IMR-90 (cell line): ENCODE data around the gene CEP76. TPM values are rescaled to one million over a fixed set of nuclear protein-coding genes. Genes with fewer than 3 reads are reported as not detected.
A peak's percentile ranks its signal among the peaks of the same experiment; 100 is the strongest.

ENCODE experiments used
- ATAC-seq: fragments of 200-7000 bp; cut with Tn5 transposase; 2 replicates; pipeline ENCODE4 v1.9.1; 2020; ENCODE audit warnings: low read depth, mild to moderate bottlenecking, moderate library complexity
- BruUV-seq: library from RNA; stranded (reverse); fragments of 400-500 nt; replicated peaks from 2 replicates; lab custom pipeline; 2021; lab: Mats Ljungman, UMichigan
- CTCF ChIA-PET: fragments of 300-600 bp; formaldehyde crosslinking; extraction: SDS; loops from one replicate; lab custom pipeline; 2021; ENCODE audit warnings: antibody characterized with exemption; lab: Yijun Ruan, JAX
- POLR2A ChIA-PET: fragments of 300-600 bp; sonication (Branson Sonifier 250); formaldehyde crosslinking; loops from one replicate; lab custom pipeline; 2022; ENCODE audit warnings: antibody characterized with exemption; ENCODE audit not compliant: unreplicated experiment; lab: Charles Lee
- DNase-seq: peaks from one replicate; pipeline ENCODE4 v3.0.0; 2013
- H2AFZ ChIP-seq: replicated peaks from 2 replicates; pipeline ENCODE3; 2013; ENCODE audit warnings: low read length, mild to moderate bottlenecking; ENCODE audit not compliant: poor library complexity
- H2AK5ac ChIP-seq: 2 replicates; pipeline ENCODE4 v1.6.1; 2013; ENCODE audit warnings: low read depth, low read length, inconsistent platforms
- H2AK9ac ChIP-seq: replicated peaks from 2 replicates; pipeline ENCODE3; 2013; ENCODE audit warnings: mild to moderate bottlenecking, low read depth, low read length, moderate library complexity; ENCODE audit not compliant: poor library complexity
- H2BK120ac ChIP-seq: 2 replicates; pipeline ENCODE4 v1.6.1; 2013; ENCODE audit warnings: low read depth, low read length, inconsistent platforms
- H2BK15ac ChIP-seq: 3 replicates; pipeline ENCODE4 v1.6.1; 2013; ENCODE audit warnings: low read depth, low read length, inconsistent platforms
- H2BK20ac ChIP-seq: 2 replicates; pipeline ENCODE4 v1.6.1; 2013; ENCODE audit warnings: low read depth, mild to moderate bottlenecking, inconsistent platforms, low read length, moderate library complexity
- H2BK5ac ChIP-seq: 2 replicates; pipeline ENCODE4 v1.6.1; 2013; ENCODE audit warnings: mild to moderate bottlenecking, low read depth, low read length, inconsistent platforms; ENCODE audit not compliant: poor library complexity, severe bottlenecking
- H3K14ac ChIP-seq: replicated peaks from 2 replicates; pipeline ENCODE4 v1.6.1; 2013; ENCODE audit warnings: low read depth, low read length, inconsistent platforms
- H3K18ac ChIP-seq: 2 replicates; pipeline ENCODE4 v1.6.1; 2013; ENCODE audit warnings: low read depth, low read length, control low read depth
- H3K23ac ChIP-seq: 2 replicates; pipeline ENCODE4 v1.6.1; 2013; ENCODE audit warnings: low read depth, low read length, inconsistent platforms
- H3K27ac ChIP-seq: 2 replicates; pipeline ENCODE4 v1.5.1; 2013; ENCODE audit warnings: mild to moderate bottlenecking, control low read depth, low read length; ENCODE audit not compliant: insufficient read depth
- H3K27me3 ChIP-seq: 2 replicates; pipeline ENCODE4 v1.6.1; 2013; ENCODE audit warnings: low read length; ENCODE audit not compliant: control insufficient read depth, insufficient read depth
- H3K36me3 ChIP-seq: 2 replicates; pipeline ENCODE4 v1.6.1; 2013; ENCODE audit warnings: low read length, mixed read lengths; ENCODE audit not compliant: control insufficient read depth, insufficient read depth
- H3K4ac ChIP-seq: 2 replicates; pipeline ENCODE4 v1.6.1; 2013; ENCODE audit warnings: low read depth, low read length, inconsistent platforms
- H3K4me1 ChIP-seq: 2 replicates; pipeline ENCODE4 v1.6.1; 2013; ENCODE audit warnings: low read length, mixed read lengths; ENCODE audit not compliant: control insufficient read depth, insufficient read depth
- H3K4me2 ChIP-seq: 2 replicates; pipeline ENCODE4 v1.6.1; 2013; ENCODE audit warnings: low read depth, mild to moderate bottlenecking, control low read depth, low read length, moderate library complexity
- H3K4me3 ChIP-seq: 2 replicates; pipeline ENCODE4 v1.5.1; 2013; ENCODE audit warnings: low read depth, mild to moderate bottlenecking, control low read depth, low read length, moderate library complexity; ENCODE audit not compliant: insufficient read depth
- H3K56ac ChIP-seq: 2 replicates; pipeline ENCODE4 v1.6.1; 2013; ENCODE audit warnings: low read length, inconsistent platforms; ENCODE audit not compliant: insufficient read depth; ENCODE audit errors: extremely low read depth
- H3K79me1 ChIP-seq, 2 experiments: 2 replicates each; pipeline ENCODE4 v1.6.1; 2013; ENCODE audit warnings: low read length in 2 of 2, inconsistent platforms in 1 of 2, low read depth in 1 of 2
- H3K9ac ChIP-seq: 2 replicates; pipeline ENCODE4 v1.6.1; 2013; ENCODE audit warnings: low read depth, low read length, control low read depth
- H3K9me1 ChIP-seq: 2 replicates; pipeline ENCODE4 v1.6.1; 2013; ENCODE audit warnings: low read length, inconsistent platforms; ENCODE audit not compliant: insufficient read depth
- H3K9me3 ChIP-seq: 2 replicates; pipeline ENCODE4 v1.6.1; 2013; ENCODE audit warnings: low read length; ENCODE audit not compliant: control insufficient read depth, insufficient read depth
- H4K20me1 ChIP-seq: 2 replicates; pipeline ENCODE4 v1.6.1; 2013; ENCODE audit warnings: low read length, inconsistent platforms; ENCODE audit not compliant: insufficient read depth
- H4K5ac ChIP-seq: 2 replicates; pipeline ENCODE4 v1.6.1; 2013; ENCODE audit warnings: mild to moderate bottlenecking, low read depth, low read length, control low read depth
- H4K8ac ChIP-seq, 2 experiments: 2 replicates each; pipeline ENCODE4 v1.6.1; 2013; ENCODE audit warnings: low read depth in 2 of 2, low read length in 2 of 2, control low read depth in 1 of 2, inconsistent platforms in 1 of 2
- H4K91ac ChIP-seq: 2 replicates; pipeline ENCODE4 v1.6.1; 2013; ENCODE audit warnings: low read depth, low read length, inconsistent platforms; ENCODE audit not compliant: insufficient read depth
- BHLHE40 ChIP-seq: fragments of 150-350 bp; IDR thresholded peaks from 2 replicates; pipeline ENCODE4 v1.6.1; 2016; ENCODE audit warnings: mild to moderate bottlenecking, low read depth, low read length
- CEBPB ChIP-seq: IDR thresholded peaks from 2 replicates; pipeline ENCODE4 v1.6.1; 2012; ENCODE audit warnings: low read depth, low read length, improper control_type of control experiment
- CHD1 ChIP-seq: IDR thresholded peaks from 2 replicates; pipeline ENCODE4 v1.6.1; 2012; ENCODE audit warnings: low read depth, low read length, improper control_type of control experiment
- CTCF ChIP-seq: conservative IDR thresholded peaks from 2 replicates; pipeline ENCODE4 v1.5.1; 2012; ENCODE audit warnings: mild to moderate bottlenecking, low read depth, low read length, improper control_type of control experiment
- MAFK ChIP-seq: IDR thresholded peaks from 2 replicates; pipeline ENCODE4 v1.6.1; 2012; ENCODE audit warnings: low read depth, low read length, improper control_type of control experiment
- MAZ ChIP-seq: IDR thresholded peaks from 2 replicates; pipeline ENCODE4 v1.6.1; 2012; ENCODE audit warnings: low read depth, mild to moderate bottlenecking, low read length, improper control_type of control experiment, moderate library complexity, borderline replicate concordance
- MXI1 ChIP-seq: IDR thresholded peaks from 2 replicates; pipeline ENCODE4 v1.6.1; 2012; ENCODE audit warnings: low read depth, mild to moderate bottlenecking, low read length, moderate library complexity, borderline replicate concordance
- NFE2L2 ChIP-seq: fragments of 150-350 bp; IDR thresholded peaks from 2 replicates; pipeline ENCODE4 v1.6.1; 2016; ENCODE audit warnings: low read depth, mild to moderate bottlenecking, low read length
- POLR2A ChIP-seq: IDR thresholded peaks from 2 replicates; pipeline ENCODE4 v1.6.1; 2012; ENCODE audit warnings: mild to moderate bottlenecking, low read depth, low read length
- RAD21 ChIP-seq: IDR thresholded peaks from 2 replicates; pipeline ENCODE4 v1.6.1; 2012; ENCODE audit warnings: low read length, improper control_type of control experiment
- RCOR1 ChIP-seq: IDR thresholded peaks from 2 replicates; pipeline ENCODE4 v1.6.1; 2012; ENCODE audit warnings: mild to moderate bottlenecking, low read length, improper control_type of control experiment; ENCODE audit not compliant: insufficient replicate concordance
- SMC3 ChIP-seq: fragments of 150-350 bp; IDR thresholded peaks from 2 replicates; pipeline ENCODE4 v1.6.1; 2016; ENCODE audit warnings: low read depth, mild to moderate bottlenecking, antibody characterized with exemption, low read length, moderate library complexity
- USF2 ChIP-seq: fragments of 150-350 bp; IDR thresholded peaks from 2 replicates; pipeline ENCODE4 v1.6.1; 2017; ENCODE audit warnings: mild to moderate bottlenecking, antibody characterized with exemption, low read length, low read depth
- WGBS, 2 experiments: methylation state at CpG; one replicate each; pipeline versions ENCODE4 v1.1.5 to v1.1.7; 2013; ENCODE audit warnings: missing lambda C conversion rate in 2 of 2; ENCODE audit not compliant: insufficient read length in 1 of 2; ENCODE audit errors: extremely low coverage in 2 of 2; 5-methylcytosine and 5-hydroxymethylcytosine counted together
- dilution Hi-C: fragments of 300-500 bp; cut with HindIII; formaldehyde crosslinking; loops from one replicate; pipeline ENCODE4 v1.14.3; 2018; ENCODE audit warnings: low sequenced_read_pairs; ENCODE audit not compliant: unreplicated experiment
- in situ Hi-C: fragments of 300-500 bp; cut with MboI; formaldehyde crosslinking; loops from 3 replicates; pipeline ENCODE4 v1.14.3; 2019; ENCODE audit warnings: low sequenced_read_pairs, inconsistent platforms, mixed read lengths
- intact Hi-C: fragments of 100-400 bp; cut with micrococcal nuclease; formaldehyde crosslinking; loops from 2 replicates; pipeline ENCODE4 v1.10.0; 2022
- polyA plus RNA-seq, 3 experiments: library from polyadenylated mRNA; depleted of rRNA; stranded (reverse); fragments of >200 nt; gene quantifications; 2 replicates each; pipeline ENCODE4 v1.2.3, GENCODE V29; 2012; ENCODE audit warnings: low replicate concordance in 1 of 3
- total RNA-seq: library from RNA; depleted of rRNA; stranded (reverse); fragments of >200 nt; gene quantifications from 2 replicates; pipeline ENCODE4 v1.2.3, GENCODE V29; 2012
- TF ChIP-seq, protein P1 (sequence below): fragments of 150-350 bp; IDR thresholded peaks from 2 replicates; pipeline ENCODE4 v1.6.1; 2016; ENCODE audit warnings: low read depth, mild to moderate bottlenecking, low read length, moderate library complexity, borderline replicate concordance

Gene CEP76
- total and polyA plus RNA-seq, 2 of the 4 experiments (the other 2 are of a cell fraction): 5.1 to 8.1 TPM

GRCh38 chr18:12741351-12741750 is 38.8 kb upstream of the CEP76 start:
- Histone ChIP-seq H4K8ac (peak overlapping the region in 1 of 2 experiments; percentile 42; a peak in 1 of 4 replicates), H3K36me3 (no peaks in the 10 kb centered on the region), H2BK5ac (peak overlapping the region; percentile 17), H4K5ac (no peak overlapping the region), H3K9me3 (no peaks in the 10 kb centered on the region), H2AFZ (peak overlapping the region; percentile 16), H3K4me3 (no peak overlapping the region), H3K79me1 (no peaks in the 10 kb centered on the region), H3K23ac (no peak overlapping the region; the same call in 1 of the 2 replicates), H2AK9ac (no peak overlapping the region), H3K9ac (no peak overlapping the region), H3K27ac (no peak overlapping the region), H3K4me2 (no peak overlapping the region), H4K91ac (no peak overlapping the region), H3K27me3 (no peaks in the 10 kb centered on the region), H3K9me1 (no peaks in the 10 kb centered on the region), H2AK5ac (peak overlapping the region; percentile 75; the same call in 1 of the 2 replicates), H2BK120ac (peak overlapping the region; percentile 19; the same call in 1 of the 2 replicates), H2BK15ac (no peak overlapping the region), H3K4me1 (peaks cover 3% of the 10 kb centered on the region; the same call in 1 of the 2 replicates), H3K4ac (no peak overlapping the region), H4K20me1 (no peaks in the 10 kb centered on the region), H3K14ac (0 out of 2 replicates have a peak overlapping the region, but pooled peaks have one; percentile 34), H3K56ac (no peak overlapping the region), H2BK20ac (no peak overlapping the region), H3K18ac (no peak overlapping the region)
- dilution Hi-C loops (no loop called here), in situ Hi-C loops (loop anchor here (10.0 to 25.0 kb wide), 2 partner anchors 153 to 421 kb away; no protein-coding TSS in a partner anchor), intact Hi-C loops (no loop called here)
- POLR2A ChIA-PET: no interaction called here
- no TSS peak for BruUV-seq
- CTCF ChIA-PET: interaction anchor here (0.5 kb wide), 1 partner anchor 205 kb away, joined by 3 read pairs; no protein-coding TSS in a partner anchor
- WGBS, 2 experiments: 0% methylated on average over 1 of the region's 6 CpGs; no CpG with 5 or more reads in 1 of the 2 experiments
- peak; percentile 49 for DNase-seq
- TF ChIP-seq SMC3: no peak
- TF ChIP-seq BHLHE40: no peak
- no peak for TF ChIP-seq MAZ
- TF ChIP-seq MXI1: no peak
- no peak for TF ChIP-seq USF2
- TF ChIP-seq, protein P1, sequence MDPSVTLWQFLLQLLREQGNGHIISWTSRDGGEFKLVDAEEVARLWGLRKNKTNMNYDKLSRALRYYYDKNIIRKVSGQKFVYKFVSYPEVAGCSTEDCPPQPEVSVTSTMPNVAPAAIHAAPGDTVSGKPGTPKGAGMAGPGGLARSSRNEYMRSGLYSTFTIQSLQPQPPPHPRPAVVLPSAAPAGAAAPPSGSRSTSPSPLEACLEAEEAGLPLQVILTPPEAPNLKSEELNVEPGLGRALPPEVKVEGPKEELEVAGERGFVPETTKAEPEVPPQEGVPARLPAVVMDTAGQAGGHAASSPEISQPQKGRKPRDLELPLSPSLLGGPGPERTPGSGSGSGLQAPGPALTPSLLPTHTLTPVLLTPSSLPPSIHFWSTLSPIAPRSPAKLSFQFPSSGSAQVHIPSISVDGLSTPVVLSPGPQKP: no peak
- TF ChIP-seq RCOR1: no peak
- TF ChIP-seq MAFK: no peak
- no peak for TF ChIP-seq CEBPB
- no peak for TF ChIP-seq NFE2L2
- TF ChIP-seq POLR2A: no peak
- TF ChIP-seq CHD1: no peak
- TF ChIP-seq CTCF: no peak
- no peak for TF ChIP-seq RAD21
- no peak; the same call in 1 of the 2 replicates for ATAC-seq
